ENCODE measurements around the gene RGS12.

RGS12 gene

DNA sequence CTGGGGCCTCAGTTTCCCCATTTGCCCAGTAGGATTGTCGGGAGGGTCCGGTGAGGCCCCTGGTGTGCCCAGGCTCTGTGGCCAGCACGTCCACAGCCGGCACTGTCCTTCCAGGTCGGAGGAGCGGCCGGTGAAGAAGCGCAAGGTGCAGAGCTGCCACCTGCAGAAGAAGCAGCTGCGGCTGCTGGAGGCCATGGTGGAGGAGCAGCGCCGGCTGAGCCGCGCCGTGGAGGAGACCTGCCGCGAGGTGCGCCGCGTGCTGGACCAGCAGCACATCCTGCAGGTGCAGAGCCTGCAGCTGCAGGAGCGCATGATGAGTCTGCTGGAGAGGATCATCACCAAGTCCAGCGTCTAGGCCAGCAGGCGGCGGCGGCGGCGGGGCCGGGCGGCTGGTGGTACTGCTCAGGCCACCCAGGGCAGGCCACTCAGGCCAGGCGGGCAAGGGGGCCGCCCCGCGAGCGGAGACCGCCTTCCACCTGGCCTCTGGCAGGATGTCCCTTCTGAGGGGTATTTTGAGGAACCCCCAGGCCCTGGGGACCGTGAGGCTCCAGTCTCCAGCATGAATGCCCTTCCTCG lies 37.1 kb upstream of the RGS12 start:
- no peak for DNase-seq

DNA sequence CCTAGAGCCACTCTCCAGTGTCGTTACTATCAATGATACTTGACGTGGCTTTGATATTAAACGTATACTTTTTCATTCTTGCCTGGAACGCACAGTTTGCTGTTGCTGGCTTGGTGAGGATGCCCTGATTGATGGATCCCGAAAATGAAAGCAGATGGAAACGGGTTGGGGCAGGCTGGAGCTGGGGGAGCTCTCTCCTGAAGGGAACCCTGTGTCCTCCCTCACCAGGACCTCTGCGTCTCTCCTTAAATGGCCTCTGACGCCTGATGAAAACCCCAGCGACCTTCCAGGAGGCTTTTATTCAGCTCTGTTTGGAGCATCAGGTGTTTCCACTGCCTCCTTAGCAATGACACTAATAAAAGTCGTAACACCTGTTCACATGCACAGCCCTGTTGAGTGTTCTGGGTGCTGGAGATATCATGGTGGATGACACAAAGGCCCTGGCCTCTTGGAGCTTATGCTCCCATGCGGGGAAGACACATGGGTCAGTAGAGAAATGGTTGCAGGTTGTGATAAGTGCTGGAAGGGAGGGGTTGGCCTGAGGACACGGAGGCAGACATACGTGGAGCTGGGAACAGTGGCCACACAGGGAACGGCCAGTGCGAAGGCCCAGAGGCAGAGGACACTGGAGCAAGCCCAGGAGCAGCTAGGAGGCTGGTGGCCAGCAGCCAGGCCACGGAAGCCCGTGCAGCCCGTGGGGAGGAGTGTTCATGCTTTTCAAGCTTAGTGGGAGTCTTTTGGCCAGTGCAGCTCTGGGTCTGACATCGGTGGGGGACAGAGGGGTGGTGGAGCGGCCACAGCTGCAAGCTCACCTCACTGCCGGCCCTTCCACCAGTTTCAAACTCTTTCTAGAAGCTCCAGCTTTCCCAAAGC lies 36.4 kb upstream of the RGS12 start:
- DNase-seq = no peak

DNA sequence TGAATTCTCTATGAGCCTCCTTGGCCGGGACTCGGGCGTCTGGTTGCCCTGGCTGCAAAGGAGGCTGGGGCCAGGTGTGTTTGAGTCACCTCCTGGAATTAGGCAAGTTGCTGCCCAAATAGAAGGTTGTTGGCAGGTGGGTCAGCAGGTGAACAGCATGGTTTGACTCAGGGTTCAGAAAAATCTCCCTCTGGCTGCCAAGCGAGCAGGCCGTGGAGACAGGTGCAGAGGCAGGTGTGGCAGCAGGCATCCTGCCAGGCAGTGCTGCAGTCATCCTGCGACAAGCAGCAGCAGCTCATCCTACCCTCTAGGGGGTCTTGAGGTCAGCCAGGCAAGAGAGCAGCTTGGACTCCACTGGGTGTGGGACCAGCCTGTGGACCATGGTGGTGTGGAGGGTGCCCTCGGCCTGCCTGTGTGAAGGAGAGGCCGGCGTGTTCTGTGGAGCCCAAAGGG lies 35.7 kb upstream of the RGS12 start:
- DNase-seq = no peak

DNA sequence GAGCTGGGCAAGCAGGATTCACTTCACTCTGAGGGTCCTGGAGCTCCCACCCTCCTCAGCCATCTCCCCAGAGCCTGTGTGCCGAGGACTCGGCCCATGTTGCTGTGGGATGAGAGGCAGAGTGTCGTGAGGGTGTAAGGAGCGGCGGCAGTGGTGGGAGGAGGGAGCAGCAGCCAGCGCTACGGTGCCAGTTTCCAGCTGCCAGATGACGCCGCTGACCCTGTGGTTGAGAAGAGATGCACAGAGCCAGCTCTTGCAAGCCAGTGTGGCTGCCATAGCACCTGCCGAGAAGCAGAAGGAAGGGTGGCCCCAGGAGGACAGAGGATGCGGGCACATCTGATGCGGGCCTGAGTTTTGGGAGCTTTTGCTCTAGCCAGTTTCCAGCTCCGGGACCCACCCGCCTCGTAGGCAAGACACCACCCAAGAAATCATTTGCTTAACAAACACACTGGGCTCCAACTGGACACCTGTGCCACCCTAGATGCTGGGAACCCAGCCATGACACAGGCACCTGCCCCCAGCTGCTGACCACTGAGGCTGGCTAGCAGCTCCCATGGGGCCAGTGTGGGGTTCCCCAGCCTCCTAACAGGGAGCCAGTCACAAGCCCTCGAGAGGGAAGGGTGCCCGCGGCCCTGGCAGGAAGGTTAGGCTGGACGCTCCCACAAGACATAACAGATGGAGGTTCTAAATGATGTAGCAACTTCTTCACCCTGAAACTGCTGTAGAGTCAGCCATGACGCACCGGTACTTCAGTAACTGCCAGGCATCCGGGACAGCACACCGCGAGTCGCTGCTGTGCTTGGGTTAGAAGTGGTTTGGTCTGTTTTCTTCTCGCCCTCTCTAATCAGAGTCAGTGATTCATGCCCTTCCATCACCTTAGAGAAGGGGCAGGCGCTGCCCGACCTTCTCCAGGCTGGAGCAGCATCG lies 35.0 kb upstream of the RGS12 start:
- no peak for DNase-seq

DNA sequence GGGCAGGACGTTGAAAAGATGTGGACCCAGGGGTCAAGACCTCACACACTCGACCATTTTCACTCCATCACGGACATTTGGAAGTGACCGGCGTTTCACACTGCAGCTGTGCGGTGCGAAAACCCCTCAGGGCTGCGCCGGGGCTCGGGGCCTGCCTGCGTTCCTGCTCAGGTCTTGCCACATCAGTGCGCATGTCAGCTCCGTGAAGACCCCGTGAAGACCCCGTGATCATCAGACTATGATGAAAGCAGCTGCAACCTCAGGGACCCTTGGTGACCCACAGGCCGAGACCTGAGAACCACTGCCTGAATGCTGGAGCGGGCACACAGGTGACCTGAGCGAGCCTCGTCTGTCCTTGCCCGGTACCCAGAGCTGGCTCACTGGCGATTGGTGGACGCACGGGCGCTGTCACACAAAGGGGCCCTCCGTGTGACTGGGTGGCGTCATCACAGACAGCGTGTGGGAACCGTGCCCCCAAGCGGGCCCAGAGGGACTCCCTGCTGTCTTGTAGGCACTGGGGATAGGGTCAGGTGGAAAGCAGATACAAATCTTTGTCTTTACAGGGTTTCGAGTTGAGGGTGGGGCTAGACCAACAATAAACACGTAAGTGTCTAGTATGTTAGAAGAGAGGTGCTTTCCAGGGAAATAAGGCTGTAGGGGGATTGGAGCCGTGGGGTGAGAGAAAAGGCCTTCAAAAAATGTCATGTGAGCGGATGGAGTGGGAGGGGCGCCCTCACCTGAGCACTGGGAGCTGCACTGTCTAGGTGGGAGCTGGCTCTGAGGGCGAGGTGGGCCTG lies 31.2 kb upstream of the RGS12 start:
- DNase-seq = no peak

DNA sequence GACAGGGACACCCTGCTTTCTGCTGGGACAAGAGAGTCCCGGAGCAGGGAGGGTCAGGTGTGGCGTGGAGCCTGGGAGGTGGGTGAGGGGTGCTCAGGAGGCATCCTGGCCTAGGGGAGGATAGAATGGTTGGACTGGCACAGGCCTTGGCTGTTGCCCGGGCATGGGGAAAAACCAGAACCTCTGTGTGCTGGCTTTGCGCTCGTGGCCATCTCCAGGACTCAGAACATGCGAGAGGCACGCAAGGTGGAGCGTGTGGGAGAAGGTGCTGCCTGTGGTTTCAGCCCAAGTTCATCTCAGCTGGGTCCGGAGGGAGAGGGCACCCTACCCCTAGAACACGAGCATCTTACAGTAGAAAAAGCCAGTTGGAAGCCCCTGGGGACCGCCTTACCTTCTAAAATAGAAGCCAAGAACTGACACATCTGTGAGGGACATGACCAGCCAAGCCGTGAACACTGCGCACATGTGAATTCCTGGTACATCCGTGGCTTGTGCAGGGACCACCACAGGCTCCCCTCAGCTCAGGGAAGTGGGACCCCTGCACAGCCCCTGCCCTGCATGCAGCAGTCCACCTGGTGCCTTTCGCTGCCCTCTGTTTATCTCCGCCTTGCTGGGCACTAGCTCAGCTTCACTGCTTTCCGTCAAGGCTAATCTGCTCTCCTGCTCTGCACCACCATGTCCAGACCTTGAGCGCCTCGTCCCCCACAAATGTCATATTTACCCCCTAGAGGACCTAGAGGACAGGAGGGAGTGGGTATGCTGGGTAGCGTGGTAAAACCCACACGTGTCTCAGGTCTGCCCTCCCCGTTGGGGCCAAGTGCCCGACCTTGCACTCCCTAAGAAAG lies 30.4 kb upstream of the RGS12 start:
- DNase-seq = no peak

DNA sequence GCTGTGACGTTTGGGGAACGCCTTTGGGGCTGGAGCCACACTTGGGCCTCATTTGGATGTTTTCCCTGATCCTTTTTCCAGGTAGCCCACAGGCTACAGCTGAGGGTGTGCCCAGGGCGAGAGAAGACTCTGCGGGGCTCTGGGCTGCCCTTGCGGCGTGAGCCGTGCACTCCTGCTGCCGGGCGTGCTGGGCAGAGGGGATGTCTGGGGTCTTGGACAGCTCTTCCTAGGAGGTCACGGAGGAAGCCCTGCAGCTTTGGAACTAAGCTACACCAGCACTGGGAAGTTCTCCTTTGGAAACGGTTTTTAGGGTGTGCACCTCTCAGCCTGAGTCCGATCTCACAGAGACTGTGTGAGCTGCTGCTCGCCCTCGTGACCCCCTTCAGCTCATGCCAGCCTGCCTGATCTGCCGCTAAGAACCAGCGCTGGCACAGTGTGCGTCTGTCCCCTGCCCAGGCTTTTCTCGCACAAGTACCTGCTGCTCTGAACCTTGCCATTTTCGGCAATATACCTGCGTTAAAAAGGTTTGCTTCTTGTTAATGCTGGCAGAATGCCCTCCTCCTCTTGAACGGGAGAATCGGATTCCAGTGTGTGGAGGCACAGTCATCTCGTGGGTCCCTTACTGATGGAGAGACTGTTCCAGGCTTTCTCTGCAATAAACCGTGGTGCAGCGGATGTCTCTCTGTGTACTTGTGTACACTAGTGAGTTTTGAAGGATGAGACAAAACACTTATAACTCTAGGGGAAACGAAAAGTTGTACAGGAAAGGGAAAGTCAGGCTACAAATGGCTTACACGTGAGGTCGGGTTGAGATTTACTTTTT lies 29.6 kb upstream of the RGS12 start:
- no peak for DNase-seq

DNA sequence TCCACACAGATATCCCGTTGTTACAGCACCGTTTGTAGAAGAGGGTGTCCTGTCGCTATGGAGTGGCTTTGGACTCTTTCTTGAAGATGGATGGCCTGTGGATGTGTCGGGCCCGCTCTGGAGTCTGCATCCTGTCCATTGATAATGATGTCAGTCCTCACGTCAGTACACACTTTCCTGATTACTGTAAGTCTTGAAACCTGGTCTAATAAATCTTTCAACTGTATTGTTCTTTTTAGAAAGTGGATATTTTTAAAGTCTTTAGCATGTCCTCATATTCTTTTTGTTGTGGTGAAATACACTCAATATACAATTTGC lies 29.0 kb upstream of the RGS12 start:
- no peak for DNase-seq

DNA sequence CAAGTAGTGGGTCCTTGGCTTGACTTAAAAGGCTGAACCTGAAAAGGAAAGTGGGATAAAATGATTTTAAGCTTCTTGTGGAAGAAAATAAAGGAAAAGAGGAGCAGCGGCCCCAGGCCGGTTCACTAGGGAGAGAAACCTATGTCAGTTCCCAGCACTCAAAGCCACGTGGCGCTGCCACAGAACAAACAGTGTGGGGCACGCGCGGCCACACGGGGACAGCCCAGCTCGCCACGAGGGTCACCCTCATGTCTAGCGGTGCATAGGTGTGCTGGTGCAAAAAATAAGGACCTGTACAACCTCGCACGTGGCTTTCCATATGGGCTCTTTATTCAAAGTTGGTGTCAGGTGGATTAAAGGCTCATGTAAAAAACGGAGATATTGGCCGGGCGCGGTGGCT lies 26.7 kb upstream of the RGS12 start:
- DNase-seq = no peak

DNA sequence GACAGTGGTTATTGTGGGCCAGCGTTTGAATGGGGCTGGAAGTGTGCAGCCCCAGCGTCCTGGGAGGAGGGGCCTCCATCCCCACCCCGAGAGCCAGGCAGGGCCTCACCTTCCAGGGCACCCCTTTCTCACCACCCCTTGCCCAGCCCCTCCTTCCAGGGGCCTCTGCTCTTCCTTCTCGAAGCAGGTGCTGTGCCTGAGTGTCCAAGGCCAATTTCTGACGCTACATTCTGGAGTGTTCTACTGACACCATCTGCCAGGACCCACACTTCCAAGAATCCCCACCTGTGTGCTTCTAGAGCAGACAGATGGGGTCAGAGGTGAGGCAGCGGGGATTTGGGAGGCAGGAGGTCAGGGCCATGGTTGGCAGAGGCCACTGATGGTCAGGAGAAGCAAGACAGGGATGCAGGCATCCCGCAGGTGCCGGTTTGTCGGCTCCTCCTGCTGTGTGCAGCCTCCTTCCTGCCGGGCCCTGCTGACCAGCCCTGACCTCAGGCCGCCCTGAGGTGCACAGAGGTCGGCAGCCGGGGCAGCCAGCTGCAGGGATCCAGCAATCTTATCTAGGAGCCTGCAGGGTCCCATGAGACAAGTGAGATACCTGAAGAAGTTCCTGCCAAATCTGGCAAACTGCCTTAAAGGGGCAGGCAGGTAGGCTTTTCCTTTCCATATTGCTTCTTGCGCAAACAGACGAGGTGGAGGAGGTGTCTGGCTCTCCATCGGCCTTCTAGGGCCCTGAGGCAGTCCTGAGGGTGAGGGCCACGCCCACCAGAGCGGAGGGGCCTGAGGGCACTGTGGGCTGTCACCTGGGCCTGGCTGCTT lies 25.0 kb upstream of the RGS12 start:
- no peak for DNase-seq

DNA sequence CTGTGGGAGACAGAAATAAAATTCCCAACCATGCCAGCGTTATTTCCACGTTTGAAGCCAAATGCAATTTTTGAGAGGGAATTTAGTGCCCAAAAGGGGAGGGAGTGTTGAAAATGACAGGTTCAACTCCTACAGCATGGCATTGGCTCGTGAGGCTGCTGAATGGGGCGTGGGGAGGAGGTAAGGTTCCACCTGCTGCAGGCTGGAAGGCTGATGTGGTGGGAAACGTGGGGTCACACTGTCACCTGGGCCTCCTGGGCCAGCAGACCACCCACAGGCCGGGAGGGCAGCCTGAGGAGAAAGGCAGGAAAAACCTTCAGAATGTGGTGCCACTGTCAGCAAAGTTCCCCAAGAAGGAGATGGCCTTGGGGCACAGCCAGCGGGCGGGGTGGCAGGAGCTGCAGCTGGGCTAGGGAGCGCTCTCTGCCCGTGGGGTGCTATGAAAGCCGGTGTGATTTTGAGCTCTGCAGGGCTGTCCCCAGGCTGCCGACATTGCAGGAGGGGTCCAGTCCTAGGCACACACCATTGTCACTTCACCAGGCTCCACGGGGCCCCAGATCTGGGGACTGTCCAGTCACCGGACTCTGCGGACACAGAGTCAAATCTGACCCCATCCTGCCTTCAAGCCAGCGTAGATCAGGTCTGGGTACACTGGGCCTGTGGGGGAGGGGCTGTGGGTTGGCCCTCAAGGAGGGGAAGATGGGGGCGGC lies 24.3 kb upstream of the RGS12 start:
- DNase-seq = no peak

DNA sequence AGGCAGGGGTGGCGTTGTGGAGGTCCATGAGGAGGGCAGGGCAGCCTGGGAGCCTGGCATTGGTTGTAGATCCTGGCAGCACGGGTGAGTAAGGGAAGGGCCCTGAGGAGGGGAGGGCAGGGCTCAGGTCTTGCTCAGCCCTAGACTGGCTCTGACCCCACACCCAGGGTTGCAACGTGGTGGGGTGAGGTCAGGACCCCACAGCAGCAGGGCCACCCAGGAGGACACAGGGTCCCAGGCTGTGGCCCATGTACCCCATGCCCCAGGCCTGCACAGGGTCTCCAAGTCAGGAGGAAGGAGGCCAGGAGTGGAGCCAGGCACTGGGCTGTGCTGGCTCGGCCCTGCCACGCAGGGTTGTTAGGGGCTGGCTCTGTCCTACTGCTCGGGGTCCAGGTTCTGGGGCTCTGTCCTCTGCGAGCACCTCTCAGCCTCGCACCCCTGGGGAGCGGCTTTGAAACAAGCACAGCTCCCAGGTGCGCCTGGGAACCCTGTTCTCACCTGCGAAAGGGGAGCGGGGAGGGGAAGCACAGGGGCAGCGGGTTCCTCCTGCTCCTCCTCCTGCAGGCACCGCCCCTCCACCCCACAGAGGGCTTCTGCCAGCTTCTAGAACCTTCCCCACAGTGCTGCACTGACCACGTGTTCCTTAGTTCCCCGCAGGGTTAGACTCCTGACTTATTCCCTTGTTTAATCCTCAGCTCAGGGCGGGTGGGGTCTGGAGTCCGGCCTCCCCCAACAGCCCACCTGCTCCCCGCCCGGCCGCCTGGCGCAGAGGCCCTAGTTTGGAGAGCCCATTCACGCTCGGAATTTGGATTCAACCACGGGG lies 23.5 kb upstream of the RGS12 start:
- DNase-seq = no peak

DNA sequence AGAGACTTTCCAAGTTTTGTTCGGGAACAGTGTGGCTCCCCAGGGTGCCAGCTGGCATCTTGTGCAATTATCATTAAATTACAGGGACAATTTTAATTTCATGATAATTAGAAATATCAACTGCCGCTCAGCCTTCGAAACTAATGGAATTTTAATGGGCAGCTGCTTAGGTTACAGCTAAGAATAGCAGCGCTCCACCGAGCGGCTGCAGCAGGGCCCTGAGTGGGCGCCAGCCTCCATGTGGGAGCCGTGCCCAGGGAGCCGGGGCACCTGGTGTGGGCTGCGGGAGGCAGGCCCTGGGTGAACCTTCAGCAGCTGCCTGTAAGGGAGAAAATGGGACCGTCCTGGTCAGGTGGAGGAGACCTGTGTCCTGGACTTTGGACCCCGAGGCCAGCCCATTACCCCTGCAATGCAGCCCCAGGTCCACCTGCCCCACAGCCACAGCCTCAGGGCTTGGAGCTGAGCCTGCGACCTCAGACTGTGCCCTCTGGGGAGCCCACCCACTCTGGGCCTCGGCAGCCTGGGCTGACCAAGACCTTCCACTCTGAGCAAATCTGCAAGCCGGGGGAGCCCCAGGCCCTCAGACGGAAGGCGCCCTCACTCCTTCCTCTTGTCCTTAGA lies 22.7 kb upstream of the RGS12 start:
- no peak for DNase-seq

DNA sequence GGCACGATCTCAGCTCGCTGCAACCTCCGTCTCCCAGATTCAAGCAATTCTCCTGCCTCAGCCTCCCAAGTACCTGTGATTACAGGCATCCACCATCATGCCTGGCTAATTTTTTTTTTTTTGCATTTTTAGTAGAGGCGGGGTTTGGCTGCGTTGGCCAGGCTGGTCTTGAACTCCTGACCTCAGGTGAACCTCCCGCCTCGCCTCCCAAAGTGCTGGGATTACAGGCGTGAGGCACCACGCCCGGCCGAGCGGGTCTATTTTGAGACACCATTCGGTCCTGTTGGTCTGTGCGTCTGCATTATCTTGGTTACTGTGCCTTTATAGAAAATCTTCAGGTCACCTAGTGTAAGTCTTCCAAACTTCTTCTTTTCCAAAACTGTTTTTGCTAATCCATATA lies 21.7 kb upstream of the RGS12 start:
- DNase-seq = no peak

DNA sequence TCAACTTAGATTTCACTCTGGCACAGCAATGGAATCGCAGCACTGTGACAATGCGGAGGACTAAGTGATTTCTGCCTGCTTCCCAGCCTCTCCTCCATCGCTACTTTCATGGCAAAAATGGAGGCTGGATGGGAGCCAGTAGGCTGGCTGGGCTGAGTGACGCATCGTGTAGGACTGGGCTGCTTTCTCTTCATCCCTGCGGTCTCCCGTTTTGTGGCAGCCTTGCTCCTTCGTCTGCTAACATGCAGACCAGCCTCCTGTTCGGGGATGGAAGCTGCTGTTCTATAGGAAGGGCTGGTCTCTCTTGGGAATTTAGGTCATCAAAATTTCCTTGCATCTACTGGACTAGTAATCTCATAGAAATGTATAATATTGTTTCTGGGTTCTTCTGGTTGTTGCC lies 15.8 kb upstream of the RGS12 start:
- no peak for DNase-seq

DNA sequence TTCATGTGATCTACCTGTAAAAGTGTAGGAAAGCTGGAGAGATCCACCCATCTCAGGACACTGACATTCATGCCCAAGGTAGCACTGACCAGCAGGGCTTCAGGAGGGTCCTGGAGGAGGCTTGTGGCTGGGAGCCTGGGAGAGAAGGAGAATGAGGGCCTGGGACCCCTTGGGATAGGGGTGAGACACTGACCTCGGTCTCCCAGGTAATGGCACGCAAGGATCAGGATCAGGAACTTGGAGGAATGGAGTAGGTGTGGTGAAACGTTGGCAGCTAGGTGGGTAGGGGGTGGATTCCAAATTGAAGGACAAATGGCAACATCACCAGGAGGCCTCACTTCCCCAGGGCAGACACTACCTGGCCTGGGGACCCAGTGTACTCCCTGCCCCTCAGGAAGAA lies 12.4 kb upstream of the RGS12 start:
- no peak for DNase-seq

DNA sequence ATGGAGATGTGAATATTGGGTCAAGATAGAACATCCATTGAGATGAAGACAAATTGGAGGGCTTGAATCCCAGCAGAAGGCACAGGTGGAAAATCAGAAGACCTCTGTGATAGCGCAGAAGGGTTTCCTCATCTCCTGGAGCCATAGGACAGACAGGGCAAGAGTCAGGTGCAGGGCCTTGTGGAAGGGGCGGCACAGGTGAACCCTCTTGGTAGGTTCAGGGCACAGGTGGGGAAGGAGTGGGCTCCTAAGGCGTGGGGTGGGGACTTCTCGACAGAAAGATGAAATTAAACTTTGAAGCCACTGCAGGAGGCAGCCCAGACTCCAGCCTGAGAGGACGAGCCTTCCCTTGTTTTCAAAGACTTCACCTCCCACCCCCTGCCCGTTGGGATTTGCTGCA lies 9.3 kb upstream of the RGS12 start:
- no peak for DNase-seq

DNA sequence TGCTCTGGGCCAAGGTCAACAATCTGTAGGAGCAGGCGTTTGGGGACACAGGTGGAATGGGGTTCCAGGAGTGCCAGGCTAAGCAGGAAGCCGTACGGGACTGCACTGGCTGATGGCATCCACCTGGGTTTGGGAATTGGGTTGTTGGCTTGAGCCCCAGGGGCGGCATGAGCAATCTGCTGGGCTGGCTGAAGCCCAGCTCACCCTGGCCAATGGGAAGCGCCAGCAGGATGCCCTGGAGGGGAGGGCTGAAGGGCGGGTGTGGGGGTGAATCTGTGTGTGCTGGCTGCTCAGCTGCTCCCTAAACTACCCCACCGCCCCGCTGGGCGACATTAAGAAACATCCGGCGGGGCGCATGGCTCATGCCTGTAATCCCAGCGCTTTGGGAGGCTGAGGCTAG lies 8.9 kb upstream of the RGS12 start:
- no peak for DNase-seq
